Loucy (cell line): ENCODE measurements around the gene ITGB5.

ENCODE experiments used
- CTCF ChIP-seq: fragments of 200-600 bp; sonication (generic); conservative IDR thresholded peaks from 2 replicates; pipeline ENCODE4 v1.5.1; 2014; ENCODE audit warnings: mild to moderate bottlenecking, antibody characterized with exemption, low read length
- EZH2phosphoT487 ChIP-seq: fragments of 200-600 bp; IDR thresholded peaks from 2 replicates; pipeline ENCODE4 v1.6.1; 2018; ENCODE audit warnings: antibody characterized with exemption, mild to moderate bottlenecking, moderate library complexity, borderline replicate concordance

- no peak for TF ChIP-seq EZH2phosphoT487
- no peak for TF ChIP-seq CTCF
These were observed 94.7 kb downstream of the ITGB5 start for GRCh38 chr3:124792341-124793040.
